ENCODE data around the gene SERPINH1.

Gene SERPINH1

GRCh38 chr11:75562048-75562835 lies at the start of gene SERPINH1:
TSS of gene SERPINH1 (plus strand) at chr11:75562253. CDS start at chr11:75566350, 4,097 bp downstream.
- POLR2A ChIA-PET, result interaction anchor here (0.6 to 1.3 kb wide), 3 partner anchors 8 to 162 kb away, joined by 3 to 4 read pairs (median 3); no protein-coding TSS in a partner anchor
- no peak for TF ChIP-seq CTCF (IDR thresholded peaks at IDR 0.05; ENCODE audit: control extremely low read depth, extremely low read depth, low read depth, missing control alignments)
- peak; percentile 90 for DNase-seq (ENCODE audit: extremely low spot score)
- CTCF ChIA-PET, result interaction anchor here (1.0 to 2.1 kb wide), 3 partner anchors 14 to 30 kb away, joined by 3 to 5 read pairs (median 4); no protein-coding TSS in a partner anchor

- TF ChIP-seq CTCF (IDR thresholded peaks at IDR 0.05; ENCODE audit: control extremely low read depth, extremely low read depth, low read depth, missing control alignments), result no peak
- CTCF ChIA-PET, result no interaction called here
Measured at GRCh38 chr11:75513250-75513649, 48.8 kb upstream of the SERPINH1 start.

GRCh38 chr11:75514596-75514995 lies 47.5 kb upstream of the SERPINH1 start:
- ChIA-PET POLR2A (no interaction called here), CTCF (no interaction called here)
- TF ChIP-seq CTCF (IDR thresholded peaks at IDR 0.05; ENCODE audit: control extremely low read depth, extremely low read depth, low read depth, missing control alignments), result no peak
- DNase-seq (ENCODE audit: extremely low spot score), result no peak

More at GRCh38 chr11:75513250-75513649, 48.8 kb upstream of the SERPINH1 start:
- POLR2A ChIA-PET, result no interaction called here
- no peak for DNase-seq (ENCODE audit: extremely low spot score)

- ChIA-PET POLR2A (no interaction called here), CTCF (interaction anchor here (0.9 to 3.3 kb wide), 3 partner anchors 13 to 50 kb away, joined by 3 to 17 read pairs (median 7); no protein-coding TSS in a partner anchor)
- TF ChIP-seq CTCF (IDR thresholded peaks at IDR 0.05; ENCODE audit: control extremely low read depth, extremely low read depth, low read depth, missing control alignments), result no peak
- DNase-seq (ENCODE audit: extremely low spot score), result no peak
Measured at GRCh38 chr11:75516140-75516539, 45.9 kb upstream of the SERPINH1 start.

- POLR2A ChIA-PET, result no interaction called here
- TF ChIP-seq CTCF (IDR thresholded peaks at IDR 0.05; ENCODE audit: control extremely low read depth, extremely low read depth, low read depth, missing control alignments), result no peak
- CTCF ChIA-PET, result interaction anchor here (1.7 to 3.3 kb wide), 2 partner anchors 12 to 15 kb away, joined by 7 to 17 read pairs; no protein-coding TSS in a partner anchor
- DNase-seq (ENCODE audit: extremely low spot score), result no peak
Measured at GRCh38 chr11:75516886-75517285, 45.2 kb upstream of the SERPINH1 start.

- no peak for TF ChIP-seq CTCF (IDR thresholded peaks at IDR 0.05; ENCODE audit: control extremely low read depth, extremely low read depth, low read depth, missing control alignments)
- ChIA-PET POLR2A (interaction anchor here (0.5 kb wide), 1 partner anchor 105 kb away, joined by 3 read pairs; no protein-coding TSS in a partner anchor), CTCF (interaction anchor here (1.0 to 3.3 kb wide), 5 partner anchors 8 to 16 kb away, joined by 3 to 17 read pairs (median 3); no protein-coding TSS in a partner anchor)
- DNase-seq (ENCODE audit: extremely low spot score), result no peak
Measured at GRCh38 chr11:75518204-75518549, 43.9 kb upstream of the SERPINH1 start.

Measured in GM10248 (cell line).